ENCODE measurements around the gene MACROH2A1. TPM values are rescaled to one million over a fixed set of nuclear protein-coding genes. Genes with fewer than 3 reads are reported as not detected.

MACROH2A1 gene
- total and polyA plus RNA-seq, 2 of the 4 experiments (the other 2 are of a cell fraction) = 122 to 126 TPM

- no peaks in the 10 kb centered on the region for H3K9me3 ChIP-seq (ENCODE audit: control insufficient read depth, insufficient read depth, low read length)
- no peak overlapping the region for H3K23ac ChIP-seq (ENCODE audit: low read depth, low read length)
- no peak overlapping the region for H3K9ac ChIP-seq (ENCODE audit: low read depth, low read length)
- in situ Hi-C loops (cut with MboI; ENCODE audit: low sequenced_read_pairs) (loop anchor here (10.0 kb wide), 1 partner anchor 324 kb away; no protein-coding TSS in a partner anchor), dilution Hi-C loops (cut with HindIII; ENCODE audit: low sequenced_read_pairs, unreplicated experiment) (no loop called here), intact Hi-C loops (cut with micrococcal nuclease) (no loop called here)
- no peak overlapping the region for H4K5ac ChIP-seq (ENCODE audit: low read depth, low read length)
- H3K4me2 ChIP-seq (ENCODE audit: low read depth, low read length) = no peak overlapping the region
- H3K36me3 ChIP-seq (ENCODE audit: control insufficient read depth, insufficient read depth, low read length) = peaks cover 75% of the 10 kb centered on the region
- no peak for TF ChIP-seq SMC3 (IDR thresholded peaks at IDR 0.05; ENCODE audit: low read depth, low read length)
- no peak overlapping the region for H4K91ac ChIP-seq (ENCODE audit: insufficient read depth, low read depth, low read length)
- no peak overlapping the region for H2AFZ ChIP-seq (replicated peaks; ENCODE audit: low read length, poor library complexity)
- H3K27ac ChIP-seq (ENCODE audit: insufficient read depth, low read length) = no peak overlapping the region
- DNase-seq = no peak
- H3K4me1 ChIP-seq (ENCODE audit: control insufficient read depth, insufficient read depth, low read length) = peaks cover 17% of the 10 kb centered on the region
- no peak overlapping the region for H3K4ac ChIP-seq (ENCODE audit: low read depth, low read length)
- POLR2A ChIA-PET (ENCODE audit: unreplicated experiment) = no interaction called here
- no peaks in the 10 kb centered on the region for H3K27me3 ChIP-seq (ENCODE audit: control insufficient read depth, insufficient read depth, low read length)
- H3K4me3 ChIP-seq (ENCODE audit: insufficient read depth, low read depth, low read length) = no peak overlapping the region
- no peak overlapping the region for H2AK9ac ChIP-seq (replicated peaks; ENCODE audit: low read depth, low read length, poor library complexity)
- no peak overlapping the region for H2BK20ac ChIP-seq (ENCODE audit: low read depth, low read length)
- CTCF ChIA-PET = no interaction called here
- BruUV-seq (replicated peaks) = no TSS peak
- H3K18ac ChIP-seq (ENCODE audit: low read depth, low read length) = no peak overlapping the region
- ATAC-seq (ENCODE audit: low read depth) = no peak
- H3K14ac ChIP-seq (replicated peaks; ENCODE audit: low read depth, low read length) = no peak overlapping the region
- no peak overlapping the region for H4K8ac ChIP-seq (ENCODE audit: low read depth in 2 of 2, low read length in 2 of 2)
- H2BK5ac ChIP-seq (ENCODE audit: low read depth, low read length, poor library complexity, severe bottlenecking) = no peak overlapping the region
- no peak overlapping the region for H2AK5ac ChIP-seq (ENCODE audit: low read depth, low read length)
- H2BK120ac ChIP-seq (ENCODE audit: low read depth, low read length) = no peak overlapping the region
- WGBS, 2 experiments (ENCODE audit: extremely low coverage in 2 of 2, insufficient read length in 1 of 2) = no CpG with 5 or more reads among the region's 5 CpGs
- H2BK15ac ChIP-seq (ENCODE audit: low read depth, low read length) = no peak overlapping the region
- H3K79me1 ChIP-seq (ENCODE audit: low read depth in 1 of 2, low read length in 2 of 2) = peaks cover 2 to 53% of the 10 kb centered on the region in 2 experiments; a peak in 3 of 4 replicates
- no peak overlapping the region for H3K56ac ChIP-seq (ENCODE audit: extremely low read depth, insufficient read depth, low read length)
- 0 out of 2 replicates have a peak, but pooled peaks cover 2% of the 10 kb centered on the region for H4K20me1 ChIP-seq (ENCODE audit: insufficient read depth, low read length)
- H3K9me1 ChIP-seq (ENCODE audit: insufficient read depth, low read length) = peaks cover 20% of the 10 kb centered on the region; the same call in 1 of the 2 replicates
Measured at GRCh38 chr5:135339189-135339588, 59.8 kb downstream of the MACROH2A1 start.

Data from IMR-90 (cell line).